GM19238 (cell line): Measurements from ENCODE around the gene IKZF2.

Experiments
- DNase-seq: peaks from one replicate; pipeline ENCODE4 v3.0.0; 2011; ENCODE audit warnings: low spot score; ENCODE audit not compliant: insufficient read length

Gene IKZF2

GRCh38 chr2:213152888-213153287 lies 1.5 kb upstream of the IKZF2 start:
- DNase-seq: no peak

DNA sequence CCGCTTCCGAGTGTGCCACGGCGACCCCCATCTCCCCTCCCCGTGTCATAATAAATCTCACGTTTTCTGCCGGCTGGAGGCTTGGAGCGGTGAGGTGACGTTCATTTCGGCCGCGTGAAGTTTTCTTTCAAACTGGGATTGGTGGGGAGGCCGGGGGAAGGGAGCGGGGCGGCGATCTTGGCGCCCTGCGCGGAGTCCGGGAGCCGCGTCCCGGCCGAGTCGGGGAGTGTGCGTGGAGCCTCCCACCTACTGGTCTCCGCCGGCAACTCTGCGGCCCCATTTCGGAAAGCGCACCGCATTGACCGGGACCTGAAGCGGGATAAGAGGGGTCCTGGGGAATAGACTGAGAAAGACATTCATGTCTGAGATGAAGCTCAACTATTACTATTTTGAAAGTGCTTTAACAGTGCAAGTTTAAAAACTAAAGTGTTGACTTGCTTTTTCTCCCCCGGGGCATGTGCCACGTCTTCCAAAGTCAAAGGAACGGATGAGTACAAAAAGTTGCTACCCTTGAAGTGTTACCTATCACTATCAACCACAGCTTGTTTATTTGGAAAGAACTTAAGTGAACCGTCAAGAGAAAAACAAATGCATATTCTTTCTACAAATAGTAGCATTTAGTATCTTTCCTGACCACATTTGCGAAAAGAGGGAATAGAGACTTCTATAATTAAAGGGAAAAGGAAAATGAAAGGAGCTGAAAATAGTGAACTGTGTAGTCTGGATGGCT lies 818 bp upstream of the IKZF2 start:
- no peak for DNase-seq

- DNase-seq: no peak
Measured at GRCh38 chr2:213150315-213151097, 906 bp downstream of the IKZF2 start.

DNA sequence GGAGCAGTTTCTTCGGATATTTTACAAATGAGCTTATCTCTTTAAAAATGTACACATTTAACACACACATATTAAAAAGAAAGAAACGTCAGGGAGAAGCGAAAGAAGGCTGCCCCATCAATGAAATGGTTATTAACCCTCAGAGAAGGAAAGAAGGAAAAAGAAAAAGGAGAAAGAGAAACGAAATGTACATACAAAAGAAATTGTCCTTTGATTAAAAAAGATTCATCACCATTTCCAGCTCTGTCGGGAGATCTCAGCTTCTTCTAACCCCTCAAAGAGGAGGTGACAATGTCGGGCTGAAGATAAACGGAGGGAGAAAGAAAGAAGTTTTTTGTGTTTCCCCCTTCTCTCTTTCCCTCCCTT lies 1.5 kb downstream of the IKZF2 start:
- DNase-seq: no peak

DNA sequence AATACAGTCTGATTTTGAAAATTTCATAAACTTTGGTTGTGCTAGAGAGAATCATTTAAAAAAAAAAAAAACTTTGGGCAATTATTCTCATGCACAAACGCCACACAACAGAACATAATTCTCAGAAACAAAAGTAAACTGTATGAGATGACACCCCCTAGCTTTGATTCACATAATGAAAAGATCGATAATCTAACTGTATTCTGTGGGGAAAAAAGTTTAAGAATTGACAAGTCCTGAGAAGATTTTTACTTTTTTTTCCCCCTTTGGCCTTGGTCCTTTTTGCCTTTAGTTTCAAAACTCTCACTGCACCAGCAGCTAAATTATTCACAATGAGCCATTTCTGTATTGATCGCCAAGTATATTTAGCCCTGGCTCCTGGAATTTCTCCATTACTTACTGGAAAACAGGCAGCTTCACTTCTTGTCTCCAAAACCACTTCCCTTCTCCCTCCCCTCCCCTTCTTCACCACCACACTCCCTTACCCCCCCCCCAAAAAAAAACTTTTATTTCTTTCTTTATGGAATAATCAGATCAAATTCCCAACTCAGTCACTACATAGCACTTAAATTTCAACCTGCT lies 2.0 kb downstream of the IKZF2 start:
- no peak for DNase-seq

DNA sequence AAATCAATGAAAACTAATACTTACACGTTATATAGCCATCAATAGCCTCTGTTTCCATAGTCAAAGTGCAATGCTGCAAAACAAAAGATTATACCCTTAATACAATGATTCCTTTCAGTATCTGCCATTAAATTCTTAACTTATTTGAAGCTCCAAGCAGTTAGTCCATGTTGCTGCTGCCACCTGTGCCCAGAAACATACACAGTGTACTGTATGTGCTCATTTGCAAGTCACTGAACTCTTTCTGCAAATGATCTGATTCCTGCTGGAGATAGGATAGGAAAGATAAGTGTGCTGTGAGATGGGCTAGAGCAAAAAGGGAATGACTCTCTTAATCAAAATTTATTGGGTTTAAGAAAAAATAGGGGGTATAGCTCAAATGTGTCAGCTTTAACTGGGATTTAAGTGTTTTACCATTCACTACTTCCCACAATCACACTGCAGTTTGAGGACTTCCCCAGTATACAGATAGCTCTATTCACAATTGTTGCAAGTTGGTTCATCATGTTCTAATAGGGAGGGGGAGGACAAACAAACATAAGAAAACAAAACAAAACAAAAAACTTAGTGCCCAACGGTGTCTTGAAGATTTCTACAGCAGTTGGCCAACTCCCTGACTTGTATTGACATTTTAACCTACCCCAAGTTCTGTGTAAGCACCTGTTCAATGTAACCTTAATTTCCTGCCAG lies 2.7 kb downstream of the IKZF2 start:
- DNase-seq: no peak

GRCh38 chr2:213147538-213147937 lies 3.9 kb downstream of the IKZF2 start:
- DNase-seq: no peak

- DNase-seq: no peak
Measured at GRCh38 chr2:213145715-213146242, 5.6 kb downstream of the IKZF2 start.

DNA sequence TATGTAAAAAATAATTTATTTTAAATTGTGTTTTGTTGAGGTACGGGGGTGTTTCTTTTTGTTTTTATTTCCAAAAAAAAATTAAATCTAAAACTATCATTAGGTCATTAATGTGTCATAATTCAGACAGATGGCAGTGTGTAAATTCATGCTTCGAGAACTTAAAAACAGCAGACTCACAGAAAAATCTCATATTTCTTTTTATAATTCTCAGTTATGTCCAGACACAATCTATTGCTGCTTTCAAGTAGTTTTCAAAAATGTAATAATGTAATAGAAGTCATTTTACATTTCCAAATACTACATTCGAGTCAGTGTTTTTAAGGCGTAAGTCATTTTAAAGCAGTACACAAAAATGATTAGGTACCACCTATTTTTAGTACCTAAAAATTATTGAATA lies 14.3 kb downstream of the IKZF2 start:
- no peak for DNase-seq

GRCh38 chr2:213129311-213129710 lies 22.1 kb downstream of the IKZF2 start:
- no peak for DNase-seq

DNA sequence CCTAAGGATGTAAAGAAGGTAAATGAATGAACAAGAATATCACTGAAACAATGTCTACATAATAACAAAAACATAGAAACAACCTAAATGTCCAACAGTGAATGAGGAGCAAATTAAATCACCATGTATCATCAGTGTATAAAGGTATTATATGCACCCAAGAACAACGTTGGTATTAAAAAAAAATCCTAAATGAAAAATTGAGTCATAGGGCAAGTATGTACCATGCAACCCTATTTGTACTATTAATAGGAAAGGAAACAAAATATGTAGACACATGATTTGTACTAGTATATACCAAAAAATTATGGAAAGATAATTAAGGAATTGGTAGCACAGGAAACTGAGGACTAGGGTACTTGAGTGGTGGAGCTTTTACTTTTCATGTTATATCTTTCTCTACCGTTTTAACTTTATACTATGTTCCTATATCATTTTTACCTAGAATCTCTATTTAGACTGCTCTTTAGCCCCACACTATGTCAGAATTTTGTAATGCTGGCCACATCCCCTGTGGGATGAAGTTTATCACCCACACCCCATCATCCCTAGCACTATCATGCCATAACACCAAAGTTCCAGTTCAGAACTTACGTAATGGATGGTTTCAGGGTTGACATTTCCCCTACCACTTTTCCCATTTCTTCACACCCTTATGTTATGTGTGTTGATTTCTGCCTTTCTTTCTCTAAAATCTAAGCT lies 25.6 kb downstream of the IKZF2 start:
- DNase-seq: no peak

DNA sequence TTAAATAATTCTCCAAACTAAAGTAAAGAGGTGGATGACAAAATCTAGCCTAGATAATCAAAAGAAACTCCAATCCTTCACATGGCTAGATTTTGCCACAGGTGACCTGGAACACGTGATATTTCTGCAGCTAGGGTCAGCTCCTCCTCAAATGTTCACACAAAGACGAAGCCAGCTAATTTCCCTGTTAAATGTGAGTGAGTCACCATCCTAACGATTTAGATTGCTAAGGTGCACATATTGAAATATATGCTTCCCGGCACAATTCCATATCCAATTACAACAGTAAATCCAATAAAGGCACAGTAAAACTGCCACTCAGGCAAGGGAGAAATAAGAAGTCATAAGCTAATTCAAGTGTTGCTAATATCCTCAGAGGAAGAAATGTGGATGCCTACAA lies 28.7 kb downstream of the IKZF2 start:
- DNase-seq: no peak

DNA sequence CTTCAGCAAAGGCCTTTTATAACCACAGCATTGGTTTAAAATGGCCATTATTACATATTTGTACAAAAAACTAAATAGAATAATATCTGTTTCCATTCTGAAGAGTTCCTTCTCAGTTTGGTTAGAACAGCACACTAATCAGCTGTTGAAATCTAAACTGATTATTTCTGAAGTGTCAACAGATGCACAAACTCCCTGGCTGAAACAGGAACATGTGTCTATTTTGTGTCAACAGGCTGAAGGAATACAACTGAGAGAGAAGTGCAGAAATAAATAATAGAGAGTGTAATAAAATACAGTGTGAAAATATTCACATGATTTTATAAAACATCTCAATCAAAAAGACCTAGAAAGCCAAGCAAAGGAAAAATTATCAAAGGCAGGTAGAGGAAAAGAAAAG lies 29.7 kb downstream of the IKZF2 start:
- no peak for DNase-seq

- no peak for DNase-seq
Measured at GRCh38 chr2:213119061-213119809, 32.2 kb downstream of the IKZF2 start.

GRCh38 chr2:213108308-213108707 lies 43.1 kb downstream of the IKZF2 start:
- DNase-seq: no peak

- no peak for DNase-seq
Measured at GRCh38 chr2:213107728-213108127, 43.7 kb downstream of the IKZF2 start.

- no peak for DNase-seq
Measured at GRCh38 chr2:213105212-213105611, 46.2 kb downstream of the IKZF2 start.

GRCh38 chr2:213104903-213105202 lies 46.6 kb downstream of the IKZF2 start:
- no peak for DNase-seq

DNA sequence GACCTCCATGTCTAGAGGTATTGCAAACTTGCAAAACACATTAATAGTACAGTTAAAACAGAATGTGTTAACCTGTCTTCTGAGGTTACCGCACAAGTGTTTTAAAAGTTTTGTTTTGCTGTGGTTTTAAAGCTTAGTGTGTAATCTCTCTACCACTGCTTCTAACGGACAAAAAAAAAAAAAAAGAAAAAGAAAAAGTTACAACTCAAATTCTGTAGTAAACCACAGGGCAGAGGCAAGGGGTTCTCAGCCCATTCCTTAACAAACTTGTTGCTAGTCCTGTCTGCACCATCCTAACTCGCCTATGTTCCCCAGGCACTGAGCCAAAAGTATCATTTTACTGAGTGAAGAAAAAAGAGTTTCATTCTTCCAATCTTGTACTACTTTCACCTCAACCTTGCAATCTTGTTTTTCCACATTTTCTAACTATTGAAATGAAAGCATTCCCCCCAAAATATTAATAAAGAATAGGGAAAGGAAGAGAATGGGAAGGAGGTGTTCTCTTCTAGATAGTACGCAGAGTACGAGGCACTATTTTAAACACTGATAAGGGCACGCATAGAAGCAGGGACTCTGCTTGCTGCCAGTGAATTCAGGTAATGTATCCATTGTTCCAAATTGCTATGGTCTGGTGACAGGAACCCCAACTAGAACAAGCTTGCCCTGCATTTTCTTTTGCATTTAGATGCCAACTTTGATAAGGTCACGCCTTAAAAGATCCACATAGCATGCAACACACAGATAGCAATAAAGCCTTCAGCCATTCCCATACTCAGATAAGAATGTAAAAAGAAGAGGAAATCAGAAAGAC lies 47.1 kb downstream of the IKZF2 start:
- DNase-seq: no peak
